Activated naive CD4-positive, alpha-beta T cell treated with anti-CD3 and anti-CD28 coated beads, Interleukin-2, amount 10 ng/mL, durations not matched to agents 7 days and 5 days (primary cell): ENCODE measurements around the gene OPCML.

Experiments
- CTCF ChIA-PET: fragments of 350-600 bp; sonication (Branson Sonifier 250); formaldehyde crosslinking; loops from one replicate; lab custom pipeline; 2021; ENCODE audit warnings: antibody characterized with exemption; lab: Charles Lee
- DNase-seq: peaks from one replicate; pipeline ENCODE4 v3.0.0-alpha.2; 2020
- H3K27ac Mint-ChIP-seq: one replicate; pipeline ENCODE4 v1.8.0; 2021; ENCODE audit warnings: mild to moderate bottlenecking, moderate library complexity, mixed read lengths
- H3K27me3 Mint-ChIP-seq: one replicate; pipeline ENCODE4 v1.8.0; 2021; ENCODE audit warnings: mild to moderate bottlenecking, mixed read lengths
- H3K36me3 Mint-ChIP-seq: one replicate; pipeline ENCODE4 v1.8.0; 2021; ENCODE audit warnings: mixed read lengths
- H3K4me1 Mint-ChIP-seq: one replicate; pipeline ENCODE4 v1.8.0; 2021; ENCODE audit warnings: mixed read lengths
- H3K4me3 Mint-ChIP-seq: one replicate; pipeline ENCODE4 v1.8.0; 2021; ENCODE audit warnings: mild to moderate bottlenecking, moderate library complexity, mixed read lengths
- H3K9me3 Mint-ChIP-seq: one replicate; pipeline ENCODE4 v1.8.0; 2021; ENCODE audit warnings: mixed read lengths

OPCML gene

DNA sequence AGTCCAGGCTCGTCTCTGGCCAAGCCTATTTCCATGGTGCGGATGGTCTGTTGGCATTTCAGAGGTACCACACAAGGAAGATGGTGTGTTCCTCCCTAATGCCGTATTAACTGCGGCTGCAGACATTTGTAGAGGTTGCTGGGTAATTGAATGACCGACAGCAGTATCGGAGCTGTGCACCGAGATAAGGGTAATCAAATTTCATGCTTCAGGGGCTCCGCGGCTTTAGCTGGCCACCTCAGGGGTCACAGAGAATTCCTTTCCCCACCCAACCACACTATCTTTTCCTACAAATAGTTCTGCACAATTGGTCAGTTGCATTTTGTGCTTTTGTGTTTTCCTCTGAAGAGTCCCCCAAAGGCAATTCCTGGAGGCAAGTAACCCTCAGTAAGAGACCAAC, 297.4 kb downstream of the OPCML start:
- CTCF ChIA-PET: no interaction called here
- Mint-ChIP-seq H3K4me1 (no peaks in the 10 kb centered on the region), H3K27ac (no peak overlapping the region), H3K27me3 (no peaks in the 10 kb centered on the region), H3K4me3 (no peak overlapping the region), H3K36me3 (no peaks in the 10 kb centered on the region), H3K9me3 (peaks cover 2% of the 10 kb centered on the region)
- DNase-seq: no peak

DNA sequence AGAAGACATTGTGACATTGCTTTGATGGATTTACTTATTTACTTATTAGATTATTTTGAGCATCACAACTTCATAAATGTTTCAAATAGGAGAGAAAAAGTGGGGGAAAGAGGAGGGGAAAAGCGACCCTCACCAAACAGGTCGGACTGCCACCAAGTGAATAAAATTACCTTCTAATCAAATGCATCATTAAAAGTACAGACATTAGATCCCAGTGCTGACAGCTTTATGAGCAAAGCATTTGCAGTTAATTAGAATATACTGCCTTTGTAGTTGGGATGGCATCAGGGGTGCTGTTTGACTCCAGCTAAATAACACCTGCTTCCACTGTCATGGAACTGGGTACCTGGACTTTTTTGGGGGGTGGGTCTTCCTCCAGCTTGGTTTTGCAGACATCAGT, 299.6 kb downstream of the OPCML start:
- Mint-ChIP-seq H3K4me1 (no peaks in the 10 kb centered on the region), H3K9me3 (peaks cover 2% of the 10 kb centered on the region), H3K27ac (no peak overlapping the region), H3K4me3 (no peak overlapping the region), H3K27me3 (no peaks in the 10 kb centered on the region), H3K36me3 (no peaks in the 10 kb centered on the region)
- CTCF ChIA-PET: no interaction called here
- no peak for DNase-seq

DNA sequence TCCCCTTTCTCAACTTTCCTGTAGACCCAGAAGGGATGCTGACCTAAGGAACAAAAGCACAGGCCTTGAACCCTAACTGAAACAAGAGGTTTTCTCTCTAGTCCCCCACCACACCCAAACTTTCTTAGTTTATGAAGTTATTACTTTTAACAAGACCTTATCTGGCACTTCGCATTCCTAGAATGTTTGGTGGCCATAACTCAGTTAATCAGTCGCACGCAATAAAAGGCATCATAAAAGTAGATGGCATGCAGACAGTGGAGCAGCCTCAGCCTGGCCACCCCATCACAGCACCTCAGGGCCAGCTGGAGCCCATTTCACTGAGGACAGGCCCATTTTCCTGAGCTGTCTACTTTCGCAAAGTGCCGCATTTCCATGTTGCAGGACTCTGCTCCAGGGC, 301.9 kb downstream of the OPCML start:
- H3K27me3 Mint-ChIP-seq: no peaks in the 10 kb centered on the region
- H3K4me3 Mint-ChIP-seq: no peak overlapping the region
- no peaks in the 10 kb centered on the region for H3K36me3 Mint-ChIP-seq
- peaks cover 2% of the 10 kb centered on the region for H3K9me3 Mint-ChIP-seq
- CTCF ChIA-PET: no interaction called here
- H3K27ac Mint-ChIP-seq: no peak overlapping the region
- no peak for DNase-seq
- H3K4me1 Mint-ChIP-seq: no peaks in the 10 kb centered on the region

DNA sequence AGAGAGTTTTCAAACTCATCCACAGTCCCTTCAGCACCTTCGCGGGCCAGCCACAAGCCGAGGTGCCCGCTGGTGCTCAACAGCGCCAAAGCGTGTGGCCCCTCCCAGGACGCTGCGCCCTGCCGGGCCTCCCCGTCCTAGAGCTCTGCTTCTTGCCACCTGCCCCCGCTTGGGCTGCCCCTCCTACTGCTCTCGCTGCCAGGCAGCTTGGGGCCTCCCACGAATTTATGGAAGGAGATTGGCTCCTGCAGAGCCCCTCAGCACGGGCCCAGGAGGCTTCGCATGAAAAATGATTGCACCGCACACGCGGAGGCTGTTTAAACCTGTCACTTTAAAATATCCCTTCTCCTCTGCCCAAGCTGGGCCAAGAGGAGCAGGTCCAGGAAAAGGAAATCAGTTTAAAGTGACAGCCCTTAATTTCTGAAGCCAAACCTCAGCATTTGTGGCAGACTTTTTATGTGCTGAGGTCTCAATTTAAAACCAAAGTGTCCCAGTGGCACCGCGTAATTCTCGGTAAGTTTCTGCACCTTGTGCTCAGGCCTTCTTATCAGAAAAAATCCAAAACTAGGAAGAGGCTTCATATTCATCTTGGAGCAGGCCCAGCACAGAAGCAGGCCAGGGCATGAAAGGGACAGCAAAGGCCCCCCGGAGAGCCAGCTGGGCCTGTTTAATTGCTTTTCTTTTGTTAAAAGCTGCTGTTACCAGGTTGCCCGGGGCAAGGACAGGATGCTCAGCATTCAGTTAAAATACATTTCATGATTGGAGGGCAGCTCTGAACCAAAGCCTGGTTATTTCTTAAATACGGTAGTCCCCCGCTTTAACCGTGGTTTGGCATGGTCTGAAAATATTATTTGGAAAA, 303.6 kb downstream of the OPCML start:
- Mint-ChIP-seq H3K36me3 (no peaks in the 10 kb centered on the region), H3K9me3 (no peaks in the 10 kb centered on the region), H3K4me3 (no peak overlapping the region), H3K27me3 (no peaks in the 10 kb centered on the region), H3K27ac (no peak overlapping the region), H3K4me1 (no peaks in the 10 kb centered on the region)
- DNase-seq: no peak
- CTCF ChIA-PET: no interaction called here

DNA sequence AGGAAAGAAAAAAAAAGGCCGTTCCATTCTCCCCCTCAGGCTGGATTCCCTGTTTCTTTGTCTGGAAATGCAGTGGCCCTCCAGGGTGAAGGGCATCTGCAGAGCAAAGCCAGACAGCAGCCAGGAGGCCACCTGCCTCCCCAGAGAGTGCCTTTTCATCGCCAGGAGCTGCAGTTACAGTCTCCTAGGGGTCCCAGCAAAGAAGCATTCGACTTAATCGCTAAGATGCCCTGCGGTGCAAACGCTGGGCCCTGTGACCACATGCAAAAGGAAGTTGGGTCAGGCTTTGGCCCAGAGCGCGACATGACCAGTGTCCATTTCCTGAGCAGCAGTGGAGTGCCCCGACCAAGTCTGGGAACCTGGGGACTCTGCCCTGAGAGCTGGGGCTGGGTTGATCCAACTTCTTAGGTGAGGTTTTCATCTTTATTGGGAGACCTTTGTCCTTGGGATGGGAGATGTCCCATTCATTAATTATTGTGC, 304.6 kb downstream of the OPCML start:
- Mint-ChIP-seq H3K27ac (no peak overlapping the region), H3K4me1 (no peaks in the 10 kb centered on the region)
- CTCF ChIA-PET: interaction anchor here (1.3 kb wide), 1 partner anchor 593 kb away, joined by 3 read pairs; no protein-coding TSS in a partner anchor

DNA sequence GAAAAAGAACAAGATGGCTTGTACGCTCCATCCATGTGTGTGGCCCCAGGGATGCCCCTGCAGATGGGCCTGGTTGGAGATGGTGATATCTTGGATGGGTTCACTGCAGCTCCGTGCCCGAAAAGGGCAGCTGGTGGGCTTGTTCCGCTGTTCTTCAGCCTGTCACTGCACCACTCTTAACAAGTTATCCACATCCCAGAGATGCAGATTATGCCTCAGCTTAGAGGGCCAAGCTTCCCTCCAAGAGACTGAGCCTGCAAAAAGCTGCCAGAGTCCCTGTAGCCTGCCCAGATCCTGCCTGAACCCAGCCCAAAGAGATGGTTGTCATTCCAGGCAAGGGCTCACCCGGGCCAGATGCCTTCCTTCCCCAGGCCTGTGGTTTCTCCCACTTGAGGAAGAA, 308.0 kb downstream of the OPCML start:
- DNase-seq: no peak
- no peaks in the 10 kb centered on the region for H3K4me1 Mint-ChIP-seq
- CTCF ChIA-PET: no interaction called here
- H3K27ac Mint-ChIP-seq: no peak overlapping the region
- H3K4me3 Mint-ChIP-seq: no peak overlapping the region
- H3K27me3 Mint-ChIP-seq: no peaks in the 10 kb centered on the region
- H3K9me3 Mint-ChIP-seq: no peaks in the 10 kb centered on the region
- H3K36me3 Mint-ChIP-seq: no peaks in the 10 kb centered on the region

More for the DNA sequence above, 304.6 kb downstream of the OPCML start:
- Mint-ChIP-seq H3K36me3 (no peaks in the 10 kb centered on the region), H3K4me3 (no peak overlapping the region), H3K9me3 (no peaks in the 10 kb centered on the region), H3K27me3 (no peaks in the 10 kb centered on the region)
- no peak for DNase-seq

DNA sequence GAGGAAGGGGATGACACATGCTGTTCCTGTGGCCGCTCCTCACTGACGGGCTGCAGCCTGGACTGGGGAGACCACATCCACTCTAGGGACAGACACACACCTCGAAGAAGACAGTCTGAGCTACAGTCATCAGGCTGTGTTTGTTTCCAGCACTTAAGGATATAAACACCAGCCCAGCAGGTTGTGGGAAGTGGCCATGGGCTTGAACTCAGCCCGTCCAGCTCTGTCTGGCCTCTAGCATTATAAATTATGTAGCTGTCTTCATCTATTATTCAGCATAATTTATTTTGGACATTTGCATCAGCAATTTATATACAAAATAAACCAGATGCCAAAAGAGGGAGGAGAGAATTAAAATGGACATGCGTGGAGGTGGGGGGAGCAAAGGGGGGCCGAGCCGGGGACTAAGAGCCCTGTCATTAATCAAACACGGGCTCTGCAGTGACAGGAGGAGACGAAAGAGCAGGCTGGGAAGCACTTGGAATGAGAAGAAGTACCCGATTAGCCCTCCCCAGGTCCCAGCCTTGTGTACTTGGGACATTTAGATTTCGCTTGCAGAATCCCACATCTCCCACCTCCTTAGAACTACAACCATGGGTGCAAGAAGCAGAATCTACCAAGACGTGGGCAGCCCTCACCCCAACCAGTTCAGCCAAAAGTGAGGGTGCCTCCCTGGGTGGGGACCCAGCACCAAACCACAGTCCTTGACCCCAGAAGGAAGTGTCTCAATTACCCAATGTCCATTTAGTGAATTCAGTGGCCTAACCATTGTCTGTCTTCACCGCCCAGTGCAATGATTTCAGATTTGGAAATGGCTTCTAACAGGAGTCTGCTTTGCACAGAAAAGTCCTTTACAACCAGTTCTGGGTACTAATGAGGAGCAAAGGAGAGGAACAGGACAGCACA, 309.6 kb downstream of the OPCML start:
- Mint-ChIP-seq H3K4me3 (no peak overlapping the region), H3K36me3 (no peaks in the 10 kb centered on the region), H3K4me1 (no peaks in the 10 kb centered on the region), H3K9me3 (no peaks in the 10 kb centered on the region), H3K27ac (no peak overlapping the region), H3K27me3 (no peaks in the 10 kb centered on the region)
- CTCF ChIA-PET: interaction anchor here (1.2 kb wide), 1 partner anchor 9 kb away, joined by 4 read pairs; no protein-coding TSS in a partner anchor
- no peak for DNase-seq

DNA sequence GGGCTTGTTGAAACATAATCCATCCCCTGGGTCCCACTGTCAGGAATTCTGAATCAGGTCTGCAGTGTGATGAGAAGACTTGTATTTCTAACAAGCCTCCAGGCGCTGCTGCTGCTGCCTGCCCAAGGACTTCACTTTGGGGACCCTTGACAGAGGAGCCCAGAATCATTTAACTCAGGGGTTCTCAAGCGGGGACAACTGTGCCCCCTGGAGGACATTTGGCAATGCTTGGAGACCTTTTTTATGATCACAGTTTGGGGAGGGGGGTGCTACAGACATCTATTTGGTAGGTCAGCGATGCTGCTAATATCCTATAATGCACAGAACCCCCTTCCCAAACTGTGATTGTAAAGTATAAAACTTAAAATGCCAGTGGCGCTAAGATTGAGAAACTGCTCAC, 312.8 kb downstream of the OPCML start:
- Mint-ChIP-seq H3K4me1 (no peaks in the 10 kb centered on the region), H3K9me3 (no peaks in the 10 kb centered on the region), H3K4me3 (no peak overlapping the region), H3K27ac (no peak overlapping the region), H3K36me3 (no peaks in the 10 kb centered on the region), H3K27me3 (no peaks in the 10 kb centered on the region)
- CTCF ChIA-PET: no interaction called here
- no peak for DNase-seq

DNA sequence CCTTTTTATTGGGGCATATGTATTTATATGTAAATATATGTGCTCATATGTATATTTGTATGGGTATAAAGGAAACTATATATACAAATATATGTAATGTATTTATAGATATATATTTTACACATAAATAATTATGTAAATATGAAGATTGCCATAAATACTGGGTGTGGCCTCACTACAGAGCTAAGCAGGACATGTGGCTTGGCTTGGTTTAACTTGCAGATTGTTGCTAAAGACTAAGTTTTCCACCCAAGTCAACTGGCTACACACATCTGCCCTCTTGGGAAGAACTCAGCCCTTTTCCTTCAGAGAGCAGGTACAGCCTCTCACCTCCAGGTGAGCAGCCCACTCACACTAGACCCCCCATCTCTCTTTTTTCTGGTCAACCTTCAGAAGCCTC, 315.5 kb downstream of the OPCML start:
- no peaks in the 10 kb centered on the region for H3K36me3 Mint-ChIP-seq
- H3K9me3 Mint-ChIP-seq: no peaks in the 10 kb centered on the region
- no peak overlapping the region for H3K4me3 Mint-ChIP-seq
- no peaks in the 10 kb centered on the region for H3K27me3 Mint-ChIP-seq
- CTCF ChIA-PET: no interaction called here
- no peaks in the 10 kb centered on the region for H3K4me1 Mint-ChIP-seq
- H3K27ac Mint-ChIP-seq: no peak overlapping the region
- DNase-seq: no peak

DNA sequence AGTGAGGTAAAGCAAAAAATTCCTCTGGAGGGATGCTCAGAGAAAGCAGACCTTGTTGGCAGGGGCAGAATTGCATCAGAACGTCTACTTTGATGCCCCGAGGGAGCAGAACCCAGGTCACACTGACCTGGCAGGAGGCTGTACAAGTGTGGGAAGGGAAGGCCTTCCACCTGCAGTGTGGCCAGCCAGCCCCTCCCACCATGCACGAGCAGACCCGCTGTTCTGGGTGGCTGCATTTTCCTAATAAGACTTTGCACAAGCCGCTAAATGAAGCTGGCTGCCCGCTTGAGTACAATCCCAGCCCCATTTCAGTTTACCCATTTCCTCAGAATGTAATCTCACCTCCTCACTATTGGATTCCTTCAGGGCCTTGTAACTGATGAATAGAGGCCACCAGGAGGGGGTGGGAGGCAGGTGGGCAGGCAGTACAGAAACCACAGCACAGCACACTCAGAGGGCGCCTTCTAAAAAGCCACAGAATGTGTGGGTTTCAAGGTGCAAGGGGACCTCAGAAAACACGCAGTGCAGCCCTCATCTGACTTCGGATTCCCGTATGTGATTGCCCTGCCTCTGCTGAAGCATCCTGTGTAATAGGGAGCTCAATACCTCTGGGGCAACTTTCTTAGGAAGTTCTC, 316.6 kb downstream of the OPCML start:
- Mint-ChIP-seq H3K4me1 (no peaks in the 10 kb centered on the region), H3K27ac (no peak overlapping the region), H3K9me3 (no peaks in the 10 kb centered on the region), H3K27me3 (no peaks in the 10 kb centered on the region), H3K36me3 (no peaks in the 10 kb centered on the region), H3K4me3 (no peak overlapping the region)
- no peak for DNase-seq
- CTCF ChIA-PET: no interaction called here

DNA sequence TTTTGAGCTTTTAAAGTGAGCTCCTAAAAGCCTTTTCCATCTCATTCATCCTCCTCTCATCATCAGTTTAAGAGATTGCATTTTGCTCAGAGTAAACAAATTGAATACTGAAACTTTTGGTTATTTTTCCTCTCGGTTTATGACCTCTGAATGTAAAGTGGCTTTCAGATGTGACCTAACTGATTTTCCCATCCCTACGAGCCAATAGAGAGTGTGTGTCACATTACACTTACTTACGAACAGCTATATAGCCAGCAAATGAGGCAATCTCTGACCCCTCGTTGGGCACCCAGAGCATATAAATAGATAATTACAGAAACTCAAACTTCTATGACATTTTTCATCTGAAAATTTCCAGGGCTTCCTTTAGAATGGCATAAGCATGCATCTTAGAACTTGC, 317.7 kb downstream of the OPCML start:
- H3K27ac Mint-ChIP-seq: no peak overlapping the region
- H3K36me3 Mint-ChIP-seq: no peaks in the 10 kb centered on the region
- H3K9me3 Mint-ChIP-seq: no peaks in the 10 kb centered on the region
- H3K4me1 Mint-ChIP-seq: no peaks in the 10 kb centered on the region
- CTCF ChIA-PET: no interaction called here
- no peaks in the 10 kb centered on the region for H3K27me3 Mint-ChIP-seq
- no peak for DNase-seq
- H3K4me3 Mint-ChIP-seq: no peak overlapping the region

DNA sequence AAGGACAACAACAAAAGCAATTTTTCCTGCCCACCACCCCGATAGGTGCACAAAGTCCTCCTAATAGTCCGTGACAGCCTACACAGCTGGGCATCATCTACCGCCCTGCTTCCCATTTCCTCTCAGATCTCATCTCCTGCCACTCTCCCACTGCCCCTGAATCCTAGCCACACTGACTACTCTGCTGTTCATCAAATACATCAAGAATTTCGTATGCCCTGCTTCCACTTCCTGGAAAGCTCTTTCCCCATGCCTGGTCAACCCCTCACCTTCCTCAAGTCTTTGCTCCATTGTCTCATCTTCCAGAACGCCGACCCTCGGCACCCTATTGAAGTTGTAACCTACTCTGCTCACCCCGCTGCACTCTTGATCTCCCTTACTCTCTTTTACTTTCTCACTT, 320.1 kb downstream of the OPCML start:
- CTCF ChIA-PET: interaction anchor here (1.8 kb wide), 1 partner anchor 10 kb away, joined by 4 read pairs; no protein-coding TSS in a partner anchor
- H3K27ac Mint-ChIP-seq: no peak overlapping the region

DNA sequence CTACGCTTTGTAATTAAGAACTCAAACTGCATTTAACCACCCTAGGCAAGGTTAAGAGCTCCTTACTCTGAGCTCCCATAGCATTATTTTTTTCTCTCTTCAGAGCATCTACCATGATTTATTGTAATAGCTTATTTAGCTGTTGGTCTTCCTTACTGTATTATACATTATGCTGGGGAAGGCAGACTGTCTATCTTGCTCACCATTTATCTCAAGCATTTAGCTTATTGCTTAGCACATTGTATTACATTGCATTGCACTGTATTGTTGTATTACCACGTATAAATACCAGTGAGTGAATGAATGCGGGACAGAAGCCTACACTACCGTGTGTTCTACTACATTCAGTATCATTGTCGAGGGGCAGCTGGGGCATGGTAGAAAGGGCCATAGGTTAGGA, 324.3 kb downstream of the OPCML start:
- no peaks in the 10 kb centered on the region for H3K4me1 Mint-ChIP-seq
- no peaks in the 10 kb centered on the region for H3K27me3 Mint-ChIP-seq
- no peak for DNase-seq
- no peaks in the 10 kb centered on the region for H3K9me3 Mint-ChIP-seq
- no peaks in the 10 kb centered on the region for H3K36me3 Mint-ChIP-seq
- no peak overlapping the region for H3K27ac Mint-ChIP-seq
- no peak overlapping the region for H3K4me3 Mint-ChIP-seq
- CTCF ChIA-PET: interaction anchor here (0.6 kb wide), 1 partner anchor 1169 kb away, joined by 3 read pairs; no protein-coding TSS in a partner anchor

More for the DNA sequence above, 320.1 kb downstream of the OPCML start:
- H3K27me3 Mint-ChIP-seq: no peaks in the 10 kb centered on the region
- no peak for DNase-seq
- no peaks in the 10 kb centered on the region for H3K9me3 Mint-ChIP-seq
- no peak overlapping the region for H3K4me3 Mint-ChIP-seq
- no peaks in the 10 kb centered on the region for H3K4me1 Mint-ChIP-seq
- no peaks in the 10 kb centered on the region for H3K36me3 Mint-ChIP-seq
